A673 (cell line): ENCODE measurements around the gene DNAH8. TPM values are rescaled to one million over a fixed set of nuclear protein-coding genes. Genes with fewer than 3 reads are reported as not detected.

ENCODE experiments used
- BruUV-seq: library from RNA; stranded (reverse); fragments of 400-500 nt; replicated peaks from 2 replicates; lab custom pipeline; 2021; lab: Mats Ljungman, UMichigan
- CTCF ChIA-PET: fragments of 300-600 bp; sonication (Branson Sonifier 250); formaldehyde crosslinking; loops from one replicate; lab custom pipeline; 2022; ENCODE audit warnings: antibody characterized with exemption; lab: Charles Lee
- POLR2A ChIA-PET: fragments of 300-600 bp; sonication (Branson Sonifier 250); formaldehyde crosslinking; loops from one replicate; lab custom pipeline; 2022; ENCODE audit warnings: antibody characterized with exemption; ENCODE audit not compliant: low non-redundant PET; lab: Charles Lee
- DNase-seq: peaks from one replicate; pipeline ENCODE4 v3.0.0-alpha.2; 2015; ENCODE audit warnings: low spot score
- H3K27ac ChIP-seq: fragments of 200-600 bp; sonication (generic); 2 replicates; pipeline ENCODE4 v1.5.1; 2016; ENCODE audit warnings: mixed run types, low read depth, mild to moderate bottlenecking, mixed read lengths, antibody characterized with exemption, low read length; ENCODE audit not compliant: poor library complexity, severe bottlenecking
- H3K27me3 ChIP-seq: fragments of 200-600 bp; sonication (generic); replicated peaks from 2 replicates; pipeline ENCODE4 v1.6.1; 2017; ENCODE audit warnings: mixed run types, low read depth, mild to moderate bottlenecking, mixed read lengths, antibody characterized with exemption, low read length; ENCODE audit not compliant: insufficient read depth, poor library complexity
- H3K36me3 ChIP-seq: fragments of 200-600 bp; sonication (generic); 2 replicates; pipeline ENCODE4 v1.6.1; 2016; ENCODE audit warnings: mixed run types, mild to moderate bottlenecking, mixed read lengths, antibody characterized with exemption, low read length; ENCODE audit not compliant: insufficient read depth, poor library complexity, severe bottlenecking
- H3K4me1 ChIP-seq: fragments of 200-600 bp; sonication (generic); 2 replicates; pipeline ENCODE4 v1.6.1; 2017; ENCODE audit warnings: mixed run types, mild to moderate bottlenecking, mixed read lengths, antibody characterized with exemption, low read length; ENCODE audit not compliant: insufficient read depth, poor library complexity, severe bottlenecking
- H3K4me3 ChIP-seq: fragments of 200-600 bp; sonication (generic); 2 replicates; pipeline ENCODE4 v1.5.1; 2016; ENCODE audit warnings: low read depth, mixed run types, mild to moderate bottlenecking, mixed read lengths, low read length; ENCODE audit not compliant: poor library complexity, severe bottlenecking
- H3K9me3 ChIP-seq: fragments of 200-600 bp; sonication (generic); 2 replicates; pipeline ENCODE4 v1.6.1; 2016; ENCODE audit warnings: mixed run types, low read depth, mild to moderate bottlenecking, mixed read lengths, antibody characterized with exemption, low read length; ENCODE audit not compliant: poor library complexity, severe bottlenecking
- EZH2 ChIP-seq: fragments of 200-600 bp; sonication (generic); IDR thresholded peaks from 2 replicates; pipeline ENCODE4 v1.6.1; 2017; ENCODE audit warnings: borderline replicate concordance, low read depth, mild to moderate bottlenecking, mixed read lengths, antibody characterized with exemption, low read length; ENCODE audit not compliant: poor library complexity, severe bottlenecking
- intact Hi-C: fragments of 100-400 bp; cut with micrococcal nuclease; formaldehyde crosslinking; loops from one replicate; pipeline ENCODE4 v1.10.0; 2022; ENCODE audit not compliant: unreplicated experiment
- total RNA-seq: library from RNA; stranded (reverse); gene quantifications from 2 replicates; pipeline ENCODE4 v1.2.3, GENCODE V29; 2021
- TF ChIP-seq, protein P1 (sequence below): fragments of 300-800, 200-600 bp; sonication (generic); conservative IDR thresholded peaks from 2 replicates; pipeline ENCODE4 v1.5.1; 2017; ENCODE audit warnings: low read depth, mild to moderate bottlenecking, antibody characterized with exemption, low read length, moderate library complexity, mixed read lengths

DNAH8 gene
- total RNA-seq, 1 experiment from 2014 or later, result not detected

DNA sequence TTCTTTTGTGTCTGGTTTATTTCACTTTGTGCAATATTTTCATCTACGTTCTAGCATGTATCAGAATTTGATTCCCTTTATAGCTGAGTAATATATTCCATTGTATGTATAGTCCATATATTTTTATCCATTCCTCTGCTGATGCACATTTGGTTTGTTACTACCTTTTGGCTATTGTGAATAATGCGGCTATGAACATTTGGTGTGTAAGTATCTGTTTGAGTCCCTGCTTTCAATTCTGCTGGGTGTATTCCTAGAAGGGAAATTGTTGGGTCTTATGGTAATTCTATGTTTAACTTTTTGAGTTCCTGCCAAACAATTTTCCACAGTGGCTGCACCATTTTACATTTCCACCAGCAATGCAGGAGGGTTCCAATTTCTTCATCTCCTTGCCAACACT lies 52.4 kb downstream of the DNAH8 start:
- Histone ChIP-seq H3K4me3 (no peak overlapping the region), H3K36me3 (no peaks in the 10 kb centered on the region), H3K4me1 (no peaks in the 10 kb centered on the region), H3K27ac (no peak overlapping the region), H3K27me3 (peaks cover under 1% of the 10 kb centered on the region), H3K9me3 (no peaks in the 10 kb centered on the region)
- CTCF ChIA-PET, result no interaction called here
- intact Hi-C loops, result no loop called here
- no TSS peak for BruUV-seq
- no peak for TF ChIP-seq EZH2
- TF ChIP-seq, protein P1, sequence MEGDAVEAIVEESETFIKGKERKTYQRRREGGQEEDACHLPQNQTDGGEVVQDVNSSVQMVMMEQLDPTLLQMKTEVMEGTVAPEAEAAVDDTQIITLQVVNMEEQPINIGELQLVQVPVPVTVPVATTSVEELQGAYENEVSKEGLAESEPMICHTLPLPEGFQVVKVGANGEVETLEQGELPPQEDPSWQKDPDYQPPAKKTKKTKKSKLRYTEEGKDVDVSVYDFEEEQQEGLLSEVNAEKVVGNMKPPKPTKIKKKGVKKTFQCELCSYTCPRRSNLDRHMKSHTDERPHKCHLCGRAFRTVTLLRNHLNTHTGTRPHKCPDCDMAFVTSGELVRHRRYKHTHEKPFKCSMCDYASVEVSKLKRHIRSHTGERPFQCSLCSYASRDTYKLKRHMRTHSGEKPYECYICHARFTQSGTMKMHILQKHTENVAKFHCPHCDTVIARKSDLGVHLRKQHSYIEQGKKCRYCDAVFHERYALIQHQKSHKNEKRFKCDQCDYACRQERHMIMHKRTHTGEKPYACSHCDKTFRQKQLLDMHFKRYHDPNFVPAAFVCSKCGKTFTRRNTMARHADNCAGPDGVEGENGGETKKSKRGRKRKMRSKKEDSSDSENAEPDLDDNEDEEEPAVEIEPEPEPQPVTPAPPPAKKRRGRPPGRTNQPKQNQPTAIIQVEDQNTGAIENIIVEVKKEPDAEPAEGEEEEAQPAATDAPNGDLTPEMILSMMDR, result no peak
- no peak for DNase-seq
- POLR2A ChIA-PET, result no interaction called here

DNA sequence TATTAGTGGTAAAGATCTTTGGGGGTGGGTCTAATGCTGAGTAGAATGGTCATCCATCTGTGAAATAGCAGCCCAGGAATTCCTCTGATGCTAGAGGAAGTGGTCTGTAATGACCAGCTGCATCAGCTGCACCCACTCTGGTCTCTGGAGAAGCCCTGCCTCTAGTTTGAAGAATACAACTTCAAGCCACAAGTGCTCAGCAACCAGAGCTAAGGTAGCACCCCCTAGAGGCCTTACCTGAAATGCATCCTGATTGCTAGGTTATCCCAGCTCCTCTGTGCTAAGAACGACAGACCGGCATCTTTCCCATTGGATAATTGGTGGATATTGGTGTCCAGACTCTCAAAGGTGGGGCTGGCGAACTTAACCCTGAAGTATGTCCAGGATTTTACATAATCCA lies 58.2 kb downstream of the DNAH8 start:
- intact Hi-C loops, result no loop called here
- peak; percentile 12 for DNase-seq
- Histone ChIP-seq H3K27ac (no peak overlapping the region), H3K27me3 (no peaks in the 10 kb centered on the region), H3K36me3 (no peaks in the 10 kb centered on the region), H3K9me3 (no peaks in the 10 kb centered on the region), H3K4me1 (no peaks in the 10 kb centered on the region), H3K4me3 (no peak overlapping the region)
- ChIA-PET POLR2A (no interaction called here), CTCF (no interaction called here)
- TF ChIP-seq, protein P1, result peak; percentile 59
- no peak for TF ChIP-seq EZH2
- BruUV-seq, result no TSS peak

DNA sequence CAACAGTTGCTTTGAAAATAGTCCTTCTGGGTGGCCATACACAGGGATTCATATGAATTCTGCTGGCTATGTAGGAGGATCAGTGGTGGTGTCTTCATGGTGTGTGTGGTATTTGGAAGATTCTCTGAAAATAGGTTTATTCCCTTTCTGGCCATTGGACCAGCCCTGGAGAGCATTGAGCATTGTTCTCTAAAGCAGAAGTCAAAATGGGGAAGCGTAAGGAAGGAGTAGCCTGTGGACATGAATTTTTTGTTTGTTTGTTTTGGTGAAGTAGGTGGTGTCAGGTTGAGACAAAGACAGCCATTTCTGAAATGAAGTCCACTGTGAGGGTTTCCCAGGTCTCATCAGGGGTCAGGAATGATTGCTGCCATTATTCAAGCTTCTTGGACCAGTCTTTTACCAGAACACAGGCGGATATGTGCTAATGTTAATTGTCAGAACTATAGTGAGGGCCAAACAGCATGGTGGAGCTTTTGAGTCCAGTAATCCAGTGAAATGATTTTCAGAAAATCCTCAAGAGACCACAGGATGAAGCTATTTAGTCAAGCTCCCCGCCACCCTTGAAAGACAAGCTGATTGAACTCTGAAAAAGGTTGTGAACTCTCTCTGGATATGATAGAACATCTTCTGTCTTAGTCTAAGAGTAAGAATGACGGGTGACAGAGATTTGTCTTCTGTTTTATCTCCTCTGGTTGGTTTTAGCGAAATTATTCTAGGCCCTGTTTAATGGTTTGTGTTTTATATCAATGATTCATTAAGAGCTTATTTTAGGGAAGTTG lies 60.0 kb downstream of the DNAH8 start:
- Histone ChIP-seq H3K27ac (no peak overlapping the region), H3K27me3 (no peaks in the 10 kb centered on the region), H3K9me3 (no peaks in the 10 kb centered on the region), H3K4me1 (no peaks in the 10 kb centered on the region), H3K36me3 (no peaks in the 10 kb centered on the region), H3K4me3 (no peak overlapping the region)
- CTCF ChIA-PET, result no interaction called here
- DNase-seq, result no peak
- no TSS peak for BruUV-seq
- POLR2A ChIA-PET, result no interaction called here
- intact Hi-C loops, result no loop called here
- TF ChIP-seq, protein P1, result no peak
- no peak for TF ChIP-seq EZH2
